PFSK-1 (cell line): ENCODE measurements around the gene ANAPC2.

Experiments
- FOXP2 ChIP-seq: optimal IDR thresholded peaks from 2 replicates; pipeline ENCODE3; 2011; ENCODE audit warnings: borderline replicate concordance, control low read depth, inconsistent platforms; ENCODE audit not compliant: insufficient read depth; ENCODE audit errors: extremely low read length, extremely low read depth
- POLR2AphosphoS5 ChIP-seq: IDR thresholded peaks from 2 replicates; pipeline ENCODE4 v1.6.1; 2012; ENCODE audit warnings: low read depth, mild to moderate bottlenecking, control low read depth, low read length, moderate library complexity
- SIN3A ChIP-seq: IDR thresholded peaks from 2 replicates; pipeline ENCODE4 v1.6.1; 2012; ENCODE audit warnings: mild to moderate bottlenecking, low read length, moderate library complexity, borderline replicate concordance; ENCODE audit not compliant: insufficient read depth
- TAF1 ChIP-seq: IDR thresholded peaks from 2 replicates; pipeline ENCODE4 v1.6.1; 2012; ENCODE audit warnings: low read length, control low read depth, borderline replicate concordance; ENCODE audit not compliant: insufficient read depth
- TF ChIP-seq, protein P1 (sequence below), 2 experiments: IDR thresholded peaks; 2 replicates each; pipeline versions ENCODE4 v1.6.1 to v1.8.0; 2011 to 2012; ENCODE audit warnings: low read depth in 2 of 2, low read length in 2 of 2, control low read depth in 1 of 2, inconsistent platforms in 1 of 2, mild to moderate bottlenecking in 1 of 2, moderate library complexity in 1 of 2; ENCODE audit not compliant: insufficient read depth in 1 of 2

DNA sequence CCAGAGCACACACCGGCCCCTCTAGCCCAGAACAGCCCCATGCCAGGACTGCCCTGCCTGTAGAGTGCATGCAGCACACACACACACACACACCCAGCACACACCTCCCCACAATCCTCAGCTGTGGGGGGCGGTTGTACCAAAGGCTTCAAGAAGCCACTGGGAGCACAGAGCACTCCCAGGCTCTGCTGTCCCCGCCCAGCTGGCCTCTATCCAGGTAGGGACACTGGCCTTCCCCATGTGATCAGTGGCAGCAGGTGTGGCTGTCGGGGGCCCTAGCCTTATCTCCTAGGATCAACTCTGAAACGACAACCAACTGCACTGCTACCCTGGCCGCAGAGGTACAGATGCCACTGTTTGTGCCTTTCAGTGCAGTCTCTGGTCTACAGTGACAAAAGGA lies 2.0 kb downstream of the ANAPC2 start:
- TF ChIP-seq, protein P1, sequence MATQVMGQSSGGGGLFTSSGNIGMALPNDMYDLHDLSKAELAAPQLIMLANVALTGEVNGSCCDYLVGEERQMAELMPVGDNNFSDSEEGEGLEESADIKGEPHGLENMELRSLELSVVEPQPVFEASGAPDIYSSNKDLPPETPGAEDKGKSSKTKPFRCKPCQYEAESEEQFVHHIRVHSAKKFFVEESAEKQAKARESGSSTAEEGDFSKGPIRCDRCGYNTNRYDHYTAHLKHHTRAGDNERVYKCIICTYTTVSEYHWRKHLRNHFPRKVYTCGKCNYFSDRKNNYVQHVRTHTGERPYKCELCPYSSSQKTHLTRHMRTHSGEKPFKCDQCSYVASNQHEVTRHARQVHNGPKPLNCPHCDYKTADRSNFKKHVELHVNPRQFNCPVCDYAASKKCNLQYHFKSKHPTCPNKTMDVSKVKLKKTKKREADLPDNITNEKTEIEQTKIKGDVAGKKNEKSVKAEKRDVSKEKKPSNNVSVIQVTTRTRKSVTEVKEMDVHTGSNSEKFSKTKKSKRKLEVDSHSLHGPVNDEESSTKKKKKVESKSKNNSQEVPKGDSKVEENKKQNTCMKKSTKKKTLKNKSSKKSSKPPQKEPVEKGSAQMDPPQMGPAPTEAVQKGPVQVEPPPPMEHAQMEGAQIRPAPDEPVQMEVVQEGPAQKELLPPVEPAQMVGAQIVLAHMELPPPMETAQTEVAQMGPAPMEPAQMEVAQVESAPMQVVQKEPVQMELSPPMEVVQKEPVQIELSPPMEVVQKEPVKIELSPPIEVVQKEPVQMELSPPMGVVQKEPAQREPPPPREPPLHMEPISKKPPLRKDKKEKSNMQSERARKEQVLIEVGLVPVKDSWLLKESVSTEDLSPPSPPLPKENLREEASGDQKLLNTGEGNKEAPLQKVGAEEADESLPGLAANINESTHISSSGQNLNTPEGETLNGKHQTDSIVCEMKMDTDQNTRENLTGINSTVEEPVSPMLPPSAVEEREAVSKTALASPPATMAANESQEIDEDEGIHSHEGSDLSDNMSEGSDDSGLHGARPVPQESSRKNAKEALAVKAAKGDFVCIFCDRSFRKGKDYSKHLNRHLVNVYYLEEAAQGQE (IDR thresholded peaks at IDR 0.05; ENCODE audit: insufficient read depth in 1 of 2, low read depth in 2 of 2, low read length in 2 of 2): no peak
- no peak for TF ChIP-seq POLR2AphosphoS5
- TF ChIP-seq TAF1: no peak
- no peak for TF ChIP-seq SIN3A
- TF ChIP-seq FOXP2: no peak
